DMS153 treated with DMSO at 0.1 percent for 48 hours (cell line): ENCODE results near the gene AHNAK.
"Not testable (repeated sequence)": the region's sequence is repeated elsewhere in the genome, so short reads cannot be mapped to it uniquely, and the experiment has no call there.

ENCODE experiments used
- DNase-seq: peaks from one replicate; lab custom pipeline; 2025; ENCODE audit not compliant: unreplicated experiment; lab: John Stamatoyannopoulos, UW

AHNAK gene

GRCh38 chr11:62468577-62468976 is 78.0 kb downstream of the AHNAK start:
- DNase-seq, result no peak

GRCh38 chr11:62466444-62466843 is 80.2 kb downstream of the AHNAK start:
- DNase-seq, result no peak

- DNase-seq, result no peak
Observed at GRCh38 chr11:62464655-62465054, 82.0 kb downstream of the AHNAK start.

- no peak for DNase-seq
Observed at GRCh38 chr11:62463121-62463542, 83.5 kb downstream of the AHNAK start.

- no peak for DNase-seq
Observed at GRCh38 chr11:62462508-62462892, 84.1 kb downstream of the AHNAK start.

GRCh38 chr11:62461740-62462507 is 84.7 kb downstream of the AHNAK start:
- DNase-seq, result no peak

- DNase-seq, result no peak
Observed at GRCh38 chr11:62459080-62459479, 87.5 kb downstream of the AHNAK start.

GRCh38 chr11:62458212-62459002 is 88.2 kb downstream of the AHNAK start:
- no peak for DNase-seq

- no peak for DNase-seq
Observed at GRCh38 chr11:62457478-62457877, 89.1 kb downstream of the AHNAK start.

GRCh38 chr11:62456630-62457029 is 90.0 kb downstream of the AHNAK start:
- DNase-seq, result no peak

- no peak for DNase-seq
Observed at GRCh38 chr11:62452839-62453468, 93.7 kb downstream of the AHNAK start.

- DNase-seq, result no peak
Observed at GRCh38 chr11:62452261-62452660, 94.3 kb downstream of the AHNAK start.

GRCh38 chr11:62451241-62451621 is 95.4 kb downstream of the AHNAK start:
- no peak for DNase-seq

- DNase-seq, result no peak
Observed at GRCh38 chr11:62450543-62451240, 95.9 kb downstream of the AHNAK start.

GRCh38 chr11:62449912-62450311 is 96.7 kb downstream of the AHNAK start:
- DNase-seq, result not testable (repeated sequence)

- no peak for DNase-seq
Observed at GRCh38 chr11:62449451-62449851, 97.2 kb downstream of the AHNAK start.

- DNase-seq, result no peak
Observed at GRCh38 chr11:62446091-62446490, 100.5 kb downstream of the AHNAK start.

- DNase-seq, result no peak
Observed at GRCh38 chr11:62445314-62445740, 101.3 kb downstream of the AHNAK start.

- DNase-seq, result peak; percentile 36
Observed at GRCh38 chr11:62444835-62445234, 101.8 kb downstream of the AHNAK start.

- peak; percentile 41 for DNase-seq
Observed at GRCh38 chr11:62444236-62444833, 102.3 kb downstream of the AHNAK start.
